SIG-M5 treated with dmso at 0.1 percent for 504 hours (cell line): Measurements from ENCODE around the gene PTGES3L.

Source experiments
- DNase-seq: peaks from one replicate; lab custom pipeline; 2025; ENCODE audit not compliant: unreplicated experiment; lab: John Stamatoyannopoulos, UW

Gene PTGES3L

GRCh38 chr17:42979511-42980273 is at the start of gene PTGES3L:
TSS of gene PTGES3L (minus strand) at chr17:42980080. CDS start at chr17:42980053, 27 bp downstream.
- peak; percentile 69 for DNase-seq

GRCh38 chr17:43028221-43028861 is 48.5 kb upstream of the PTGES3L start:
- DNase-seq = no peak

GRCh38 chr17:43027091-43028032 is 47.5 kb upstream of the PTGES3L start:
- DNase-seq = no peak

GRCh38 chr17:43026595-43026994 is 46.7 kb upstream of the PTGES3L start:
- no peak for DNase-seq

- DNase-seq = no peak
Observed at GRCh38 chr17:43025766-43026537, 46.1 kb upstream of the PTGES3L start.

GRCh38 chr17:43025290-43025657 is 45.4 kb upstream of the PTGES3L start:
- DNase-seq = no peak

- DNase-seq = peak; percentile 96
Observed at GRCh38 chr17:43024407-43025289, 44.8 kb upstream of the PTGES3L start, which contains the start of gene RND2. TSS of gene RND2 (plus strand) at chr17:43025231. CDS start at chr17:43025348, 117 bp downstream.

- peak; percentile 73 for DNase-seq
Observed at GRCh38 chr17:43021741-43022512, 42.0 kb upstream of the PTGES3L start, which contains the start of gene VAT1. TSS of gene VAT1 (minus strand) at chr17:43022385. CDS start at chr17:43022322, 63 bp downstream.

GRCh38 chr17:43020789-43021740 is 41.2 kb upstream of the PTGES3L start:
- peak; percentile 57 for DNase-seq

- DNase-seq = no peak
Observed at GRCh38 chr17:43020030-43020621, 40.2 kb upstream of the PTGES3L start.

GRCh38 chr17:43019418-43019817 is 39.5 kb upstream of the PTGES3L start:
- DNase-seq = peak; percentile 76

GRCh38 chr17:43018932-43019331 is 39.1 kb upstream of the PTGES3L start:
- peak; percentile 95 for DNase-seq

- DNase-seq = no peak
Observed at GRCh38 chr17:43018008-43018853, 38.4 kb upstream of the PTGES3L start.

GRCh38 chr17:43016216-43016615 is 36.3 kb upstream of the PTGES3L start:
- DNase-seq = no peak

- DNase-seq = no peak
Observed at GRCh38 chr17:43015579-43015978, 35.7 kb upstream of the PTGES3L start.
